Midbrain (tissue), 1 donor: ENCODE results near the gene ABHD16A.

ENCODE experiments used
- DNase-seq: peaks from one replicate; lab custom pipeline; 2025; lab: John Stamatoyannopoulos, UW

Gene ABHD16A

GRCh38 chr6:31730631-31731086 lies 27.5 kb upstream of the ABHD16A start:
- no peak for DNase-seq

DNA sequence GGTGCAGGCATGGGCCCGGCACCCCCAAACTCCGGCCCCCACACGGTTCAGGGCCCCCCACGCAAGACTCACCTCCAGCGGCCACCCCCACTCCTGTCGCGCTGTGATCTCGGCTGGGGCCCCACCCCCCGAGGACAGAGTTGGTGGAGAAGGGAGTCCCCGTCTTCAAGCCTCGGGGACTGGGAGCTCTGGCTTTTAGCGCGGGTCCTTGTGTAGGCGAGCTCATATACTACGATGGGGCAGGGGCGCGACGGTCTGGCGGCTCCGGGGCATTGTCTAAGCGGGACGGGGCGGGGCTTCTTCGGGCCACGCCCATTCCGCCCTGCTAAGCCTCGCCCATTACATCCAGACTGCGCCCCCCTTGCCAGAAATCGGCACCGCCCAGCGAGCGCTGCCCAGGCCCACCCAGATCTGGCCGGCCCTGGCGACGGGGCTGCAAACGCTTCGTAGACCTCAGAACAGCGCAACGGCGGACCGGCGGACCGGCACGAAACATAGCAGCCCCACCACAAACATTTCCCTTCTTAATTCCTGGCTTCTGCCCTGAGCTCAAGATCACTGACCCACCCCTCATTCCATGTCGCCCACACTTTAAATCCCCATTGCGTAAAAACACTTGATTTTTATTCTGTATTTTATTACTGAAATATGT lies 27.0 kb upstream of the ABHD16A start:
- peak; percentile 78 for DNase-seq

DNA sequence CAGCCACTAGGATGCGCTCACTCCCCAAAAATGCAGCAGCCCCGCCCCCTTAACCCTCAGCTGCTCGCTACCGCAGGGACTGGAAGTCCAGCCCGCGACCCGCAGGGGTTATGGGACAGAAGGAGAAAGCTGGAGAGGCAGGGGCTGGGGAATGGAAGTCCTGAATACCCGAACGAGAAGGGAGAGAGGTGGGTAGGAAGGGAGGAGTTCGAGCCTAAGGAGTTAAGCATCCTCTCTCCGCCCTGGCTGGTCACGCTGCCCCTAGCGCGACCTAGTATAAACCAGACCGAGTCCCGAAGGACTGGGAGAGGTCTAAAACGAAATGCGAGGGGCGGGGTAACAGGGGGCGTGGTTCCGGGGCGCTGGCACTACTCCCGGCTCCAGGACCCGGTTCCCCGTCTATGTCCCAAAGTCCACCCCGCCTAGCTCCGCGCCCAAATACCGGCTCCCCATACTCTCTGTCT lies 26.4 kb upstream of the ABHD16A start:
- peak; percentile 86 for DNase-seq

DNA sequence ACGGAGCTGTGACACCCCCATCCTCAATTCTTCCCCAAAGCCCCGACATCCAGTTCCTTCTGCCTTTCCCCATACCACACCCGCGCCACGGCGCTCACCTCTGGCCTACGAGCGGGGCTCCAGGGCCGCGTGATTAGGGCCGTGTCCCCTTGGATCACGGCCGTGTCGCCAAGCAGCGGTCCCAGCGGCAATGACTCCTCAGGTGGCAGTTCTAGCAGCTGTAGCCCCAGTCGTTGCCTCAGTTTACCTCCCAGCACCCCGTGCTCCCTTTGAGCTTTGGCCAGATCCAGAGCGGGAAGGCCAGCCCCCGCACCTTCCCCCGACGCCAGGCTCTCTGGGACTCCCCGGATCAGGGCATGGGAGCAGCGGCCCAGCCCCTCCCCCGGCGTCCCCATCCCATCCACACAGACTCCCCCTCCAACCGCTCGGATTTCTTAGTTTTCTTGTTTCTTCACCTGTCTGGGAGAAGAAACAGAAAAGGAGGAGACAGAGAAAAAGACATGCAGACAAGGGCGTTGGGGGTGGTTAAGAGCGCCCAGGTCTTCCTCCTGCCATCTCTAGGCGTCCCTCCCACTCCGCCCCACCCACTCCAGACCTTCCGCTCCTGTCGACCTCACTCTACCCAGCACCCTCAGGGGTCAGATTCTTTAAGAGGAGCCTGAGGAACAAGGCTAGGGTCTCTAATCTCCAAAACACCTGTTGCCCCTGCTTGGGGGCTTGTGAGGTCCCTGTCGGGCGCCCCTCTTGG lies 25.8 kb upstream of the ABHD16A start, which contains the start of gene DDAH2:
Gene DDAH2 (minus strand): TSS at position 533 of the 748 bp plus-strand sequence. CDS start 138 bp downstream, at position 395.
- DNase-seq, result no peak

GRCh38 chr6:31727717-31728671 lies 24.9 kb upstream of the ABHD16A start:
- DNase-seq, result no peak

GRCh38 chr6:31727034-31727716 lies 24.1 kb upstream of the ABHD16A start:
- DNase-seq, result no peak

GRCh38 chr6:31725502-31726350 lies 22.6 kb upstream of the ABHD16A start:
- DNase-seq, result no peak

- DNase-seq, result no peak
These were observed 21.0 kb upstream of the ABHD16A start for GRCh38 chr6:31723980-31724691.

- no peak for DNase-seq
These were observed 20.3 kb upstream of the ABHD16A start, which contains the start of gene MPIG6B for GRCh38 chr6:31723245-31723979. MPIG6B (plus strand) TSS chr6:31723373; CDS start chr6:31723384, 11 bp downstream.

- DNase-seq, result no peak
These were observed 19.0 kb upstream of the ABHD16A start for GRCh38 chr6:31722173-31722572.

- no peak for DNase-seq
These were observed 18.4 kb upstream of the ABHD16A start, which contains the start of gene LY6G6C for GRCh38 chr6:31721351-31722020. LY6G6C (minus strand) TSS chr6:31721746; CDS start chr6:31721679, 67 bp downstream.

DNA sequence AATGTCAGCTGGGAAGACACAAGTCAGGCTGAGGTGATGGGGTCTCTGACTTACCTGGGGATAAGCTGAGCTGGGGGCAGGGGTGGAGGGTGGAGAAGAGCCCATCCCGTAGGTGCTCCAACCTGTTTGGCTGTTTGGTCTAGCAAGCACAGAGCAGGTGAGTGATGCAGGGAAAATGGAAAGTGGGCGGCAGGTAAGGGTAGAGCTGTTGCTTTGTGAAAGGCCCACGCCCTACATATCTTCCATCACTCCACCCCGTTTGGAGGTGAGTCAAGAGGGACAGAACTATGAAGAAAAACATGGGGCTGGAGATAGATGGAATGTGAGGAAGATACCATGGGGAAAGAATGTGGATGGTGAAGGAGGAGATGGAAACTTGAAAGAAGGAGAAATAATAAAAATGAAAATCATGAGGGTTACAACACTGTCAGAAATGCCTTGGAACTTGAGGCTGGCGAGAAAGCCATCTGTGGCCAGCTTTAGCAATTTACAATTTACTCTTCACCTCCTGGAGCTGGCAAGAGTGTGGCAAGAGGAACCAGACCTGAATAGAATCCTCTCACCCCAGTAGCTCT lies 17.2 kb upstream of the ABHD16A start:
- DNase-seq, result no peak

GRCh38 chr6:31719001-31719400 lies 15.9 kb upstream of the ABHD16A start:
- DNase-seq, result no peak

DNA sequence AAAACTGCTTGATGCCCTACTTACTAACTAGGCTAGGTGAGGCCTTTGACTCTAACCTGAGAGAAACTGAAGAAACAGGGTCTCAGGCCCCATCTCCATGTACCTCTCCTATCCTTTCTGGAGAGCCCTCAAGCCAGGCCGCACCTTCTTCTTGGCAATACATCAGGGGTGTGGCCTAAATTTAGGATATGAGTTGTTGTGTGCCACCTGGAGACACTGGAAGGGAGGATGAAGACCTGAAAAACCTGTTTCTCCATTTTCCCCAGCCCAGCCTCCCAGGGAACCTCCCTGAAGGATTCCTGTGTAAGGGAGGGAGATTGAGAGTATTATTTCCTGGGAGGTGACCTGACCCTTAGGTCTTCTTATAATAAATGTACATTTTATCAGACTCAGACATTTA lies 15.1 kb upstream of the ABHD16A start:
- DNase-seq, result no peak

GRCh38 chr6:31717499-31718222 lies 14.5 kb upstream of the ABHD16A start:
- no peak for DNase-seq

- no peak for DNase-seq
These were observed 12.2 kb upstream of the ABHD16A start, which contains the start of gene LY6G6D for GRCh38 chr6:31715022-31715958. LY6G6D (plus strand) TSS chr6:31715348; CDS start chr6:31715356, 8 bp downstream.
